ENCODE measurements around the gene DENND4C. TPM values are rescaled to one million over a fixed set of nuclear protein-coding genes. Genes with fewer than 3 reads are reported as not detected.
"Not testable (repeated sequence)": the region's sequence is repeated elsewhere in the genome, so short reads cannot be mapped to it uniquely, and the experiment has no call there.

Gene DENND4C
- total RNA-seq, 1 donor from 2014 or later, result 21.1 TPM

DNA sequence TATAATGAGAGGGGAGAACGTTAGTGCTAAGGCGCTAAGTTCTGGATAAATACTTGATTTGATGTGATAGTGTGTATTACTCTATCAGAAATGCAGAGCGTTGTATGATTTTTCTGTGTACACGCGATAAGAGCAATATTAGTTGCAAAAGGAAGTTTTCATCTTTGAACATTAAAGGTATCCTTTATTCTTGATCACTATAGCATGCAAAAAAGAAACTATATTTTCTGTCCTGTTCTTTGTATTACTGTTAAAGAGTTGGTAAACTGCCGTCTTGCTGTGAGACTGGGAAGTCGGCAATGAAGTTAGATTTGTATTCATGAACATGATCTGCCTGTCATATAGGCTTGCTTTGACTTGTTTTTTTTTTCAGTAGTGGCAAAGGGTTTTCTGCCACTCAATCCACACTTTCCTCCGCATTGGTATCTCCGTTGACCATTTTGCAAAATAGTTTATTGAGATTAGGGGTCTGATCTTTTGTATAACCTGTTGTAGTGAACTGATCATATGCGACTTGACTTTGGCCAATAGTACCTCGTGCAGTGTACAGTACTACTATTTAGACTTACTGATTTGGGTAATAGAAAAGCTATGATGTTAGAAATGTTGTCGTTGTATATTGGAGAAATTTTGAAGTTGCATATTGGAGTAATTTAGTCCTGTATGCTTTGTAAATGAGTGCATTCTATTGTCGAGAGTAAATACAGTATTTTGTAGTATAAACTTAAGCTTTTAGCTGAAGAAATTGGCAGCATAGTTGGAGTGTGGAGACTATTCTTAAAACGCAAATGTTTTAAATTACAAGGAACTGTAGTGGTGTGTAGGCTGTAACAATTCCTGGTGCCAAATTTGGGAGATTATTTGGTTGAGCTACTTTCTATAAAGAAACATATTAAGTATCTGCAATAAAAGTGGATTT is 1.7 kb downstream of the DENND4C start:
- Mint-ChIP-seq H3K4me1 (ENCODE audit: low read depth) (peaks cover 8% of the 10 kb centered on the region), H3K27ac (no peak overlapping the region), H3K36me3 (ENCODE audit: low read depth) (peaks cover 2% of the 10 kb centered on the region), H3K4me3 (no peak overlapping the region), H3K27me3 (ENCODE audit: insufficient read depth) (no peaks in the 10 kb centered on the region), H3K9me3 (no peaks in the 10 kb centered on the region)
- intact Hi-C loops (cut with micrococcal nuclease), result loop anchor here (2.0 to 5.0 kb wide), 5 partner anchors 90 to 1453 kb away; partner anchors contain the start of genes FOCAD, HAUS6 and MLLT3
- DNase-seq (ENCODE audit: low spot score), result no peak

DNA sequence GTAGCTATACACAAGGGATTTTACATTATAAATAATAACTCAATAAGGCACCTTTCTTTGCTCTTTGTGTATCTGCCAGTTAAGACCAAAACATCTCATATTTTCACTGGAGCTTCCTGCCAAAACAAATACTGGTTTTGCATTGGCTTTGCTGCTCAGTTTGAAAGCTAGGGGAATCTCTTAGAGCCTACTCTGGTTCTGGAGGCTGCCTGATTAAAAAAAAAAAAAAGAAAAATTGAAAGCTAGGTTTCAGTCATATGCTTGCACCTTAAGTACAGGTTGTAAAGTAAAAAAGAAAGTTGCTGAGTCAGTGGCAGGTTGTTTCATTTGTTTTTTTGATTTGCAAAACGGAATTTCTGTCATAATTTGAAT is 2.3 kb downstream of the DENND4C start:
- peaks cover 8% of the 10 kb centered on the region for H3K4me1 Mint-ChIP-seq (ENCODE audit: low read depth)
- no peak overlapping the region for H3K27ac Mint-ChIP-seq
- intact Hi-C loops (cut with micrococcal nuclease), result loop anchor here (1.0 to 5.0 kb wide), 5 partner anchors 89 to 1452 kb away; partner anchors contain the start of genes FOCAD and MLLT3
- DNase-seq (ENCODE audit: low spot score), result no peak
- no peaks in the 10 kb centered on the region for H3K27me3 Mint-ChIP-seq (ENCODE audit: insufficient read depth)
- H3K4me3 Mint-ChIP-seq, result no peak overlapping the region
- H3K9me3 Mint-ChIP-seq, result no peaks in the 10 kb centered on the region
- peaks cover 2% of the 10 kb centered on the region for H3K36me3 Mint-ChIP-seq (ENCODE audit: low read depth)

DNA sequence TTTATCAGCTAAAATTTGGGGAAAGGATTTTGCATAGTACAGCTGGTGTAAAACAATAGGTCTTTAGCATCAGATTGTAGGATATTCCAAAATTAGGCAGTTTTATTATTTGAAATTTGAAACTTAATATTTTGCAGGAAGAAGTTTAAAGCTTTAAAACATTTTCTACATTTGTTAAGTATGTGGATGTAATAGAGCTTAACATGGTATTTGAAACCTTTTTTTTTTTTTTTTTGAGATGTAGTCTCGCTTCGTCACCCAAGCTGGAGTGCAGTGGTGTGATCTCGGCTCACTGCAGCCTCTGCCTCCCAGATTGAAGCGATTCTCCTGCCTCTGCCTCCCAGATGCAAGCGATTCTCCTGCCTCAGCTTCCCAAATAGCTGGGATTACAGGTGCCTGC is 2.9 kb downstream of the DENND4C start:
- no peaks in the 10 kb centered on the region for H3K27me3 Mint-ChIP-seq (ENCODE audit: insufficient read depth)
- H3K4me1 Mint-ChIP-seq (ENCODE audit: low read depth), result peaks cover 8% of the 10 kb centered on the region
- H3K27ac Mint-ChIP-seq, result no peak overlapping the region
- H3K4me3 Mint-ChIP-seq, result no peak overlapping the region
- no peaks in the 10 kb centered on the region for H3K9me3 Mint-ChIP-seq
- intact Hi-C loops (cut with micrococcal nuclease), result loop anchor here (1.0 to 5.0 kb wide), 5 partner anchors 89 to 1451 kb away; partner anchors contain the start of genes FOCAD and MLLT3
- no peak for DNase-seq (ENCODE audit: low spot score)
- H3K36me3 Mint-ChIP-seq (ENCODE audit: low read depth), result peaks cover 2% of the 10 kb centered on the region

DNA sequence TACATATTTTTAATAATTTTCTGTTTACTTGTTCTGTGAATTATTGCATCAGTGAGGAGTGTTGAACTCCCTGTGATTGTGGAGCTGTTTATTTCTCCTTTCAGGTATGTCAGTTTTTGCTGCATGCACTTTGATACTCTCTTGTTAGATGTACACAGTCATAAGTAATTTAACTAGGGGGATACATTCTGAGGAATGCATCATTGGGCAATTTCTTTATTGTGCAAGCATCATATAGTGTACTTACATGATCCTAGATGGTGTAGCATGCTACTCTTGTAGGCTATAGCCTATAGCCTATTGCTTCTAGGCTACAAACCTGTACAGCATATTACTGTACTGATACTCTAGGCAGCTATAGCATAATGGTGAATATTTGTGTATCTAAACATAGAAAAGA is 9.5 kb downstream of the DENND4C start:
- H3K4me1 Mint-ChIP-seq (ENCODE audit: low read depth), result no peaks in the 10 kb centered on the region
- H3K27me3 Mint-ChIP-seq (ENCODE audit: insufficient read depth), result no peaks in the 10 kb centered on the region
- H3K36me3 Mint-ChIP-seq (ENCODE audit: low read depth), result peaks cover 4% of the 10 kb centered on the region
- intact Hi-C loops (cut with micrococcal nuclease), result no loop called here
- no peak overlapping the region for H3K4me3 Mint-ChIP-seq
- H3K27ac Mint-ChIP-seq, result no peak overlapping the region
- no peaks in the 10 kb centered on the region for H3K9me3 Mint-ChIP-seq
- no peak for DNase-seq (ENCODE audit: low spot score)

DNA sequence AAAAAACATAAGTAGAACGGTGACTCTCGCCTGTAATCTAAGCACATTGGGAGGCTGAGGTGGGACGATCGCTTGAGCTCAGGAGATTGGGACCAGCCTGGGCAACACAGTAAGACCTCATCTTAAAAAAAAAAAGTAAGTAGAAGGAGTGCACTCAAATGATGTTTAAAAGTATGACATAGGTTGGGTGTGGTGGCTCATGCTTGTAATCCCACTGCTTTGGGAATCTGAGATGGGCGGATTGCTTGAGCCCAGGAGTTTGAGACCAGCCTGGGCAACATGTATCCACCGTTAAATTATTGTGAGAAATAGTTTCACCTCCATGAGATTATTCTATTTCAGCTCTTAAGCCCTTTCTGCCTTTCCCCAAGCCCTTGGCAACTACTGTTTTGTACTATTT is 11.2 kb downstream of the DENND4C start:
- Mint-ChIP-seq H3K9me3 (no peaks in the 10 kb centered on the region), H3K4me3 (no peak overlapping the region), H3K27ac (no peak overlapping the region), H3K36me3 (ENCODE audit: low read depth) (peaks cover 6% of the 10 kb centered on the region), H3K4me1 (ENCODE audit: low read depth) (peaks cover 2% of the 10 kb centered on the region), H3K27me3 (ENCODE audit: insufficient read depth) (no peaks in the 10 kb centered on the region)
- intact Hi-C loops (cut with micrococcal nuclease), result no loop called here
- no peak for DNase-seq (ENCODE audit: low spot score)

DNA sequence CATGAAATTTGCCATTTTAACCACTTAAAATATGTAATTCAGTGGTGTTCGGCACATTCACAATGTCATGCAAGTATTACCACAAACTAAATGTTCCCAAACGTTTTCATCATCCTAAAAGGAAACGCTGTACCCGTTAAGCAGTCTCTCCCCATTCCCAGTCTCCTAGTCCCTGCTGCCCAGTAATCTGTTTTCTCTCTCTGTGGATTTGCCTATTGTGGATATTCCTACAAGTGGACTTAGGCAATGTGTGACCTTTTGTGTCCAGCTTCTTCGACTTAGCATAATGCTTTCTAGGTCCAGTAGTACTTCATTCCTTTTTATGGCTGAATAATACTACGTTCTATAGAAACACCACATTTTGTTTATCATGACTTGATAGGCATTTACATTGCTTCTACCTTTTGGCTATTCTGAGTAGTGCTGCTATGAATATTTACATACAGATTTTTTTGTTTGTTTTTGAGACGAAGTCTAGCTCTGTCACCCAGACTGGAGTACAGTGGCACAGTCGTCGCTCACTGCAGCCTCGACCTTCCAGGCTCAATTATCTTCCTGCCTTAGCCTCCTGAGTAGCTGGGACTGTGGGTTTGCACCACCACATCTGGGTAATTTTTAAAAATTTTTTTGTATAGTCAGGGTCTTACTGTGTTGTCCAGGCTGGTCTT is 13.0 kb downstream of the DENND4C start:
- intact Hi-C loops (cut with micrococcal nuclease), result no loop called here
- H3K36me3 Mint-ChIP-seq (ENCODE audit: low read depth), result peaks cover 6% of the 10 kb centered on the region
- no peak overlapping the region for H3K27ac Mint-ChIP-seq
- H3K27me3 Mint-ChIP-seq (ENCODE audit: insufficient read depth), result no peaks in the 10 kb centered on the region
- H3K4me3 Mint-ChIP-seq, result no peak overlapping the region
- no peaks in the 10 kb centered on the region for H3K9me3 Mint-ChIP-seq
- peaks cover 8% of the 10 kb centered on the region for H3K4me1 Mint-ChIP-seq (ENCODE audit: low read depth)
- DNase-seq (ENCODE audit: low spot score), result no peak

DNA sequence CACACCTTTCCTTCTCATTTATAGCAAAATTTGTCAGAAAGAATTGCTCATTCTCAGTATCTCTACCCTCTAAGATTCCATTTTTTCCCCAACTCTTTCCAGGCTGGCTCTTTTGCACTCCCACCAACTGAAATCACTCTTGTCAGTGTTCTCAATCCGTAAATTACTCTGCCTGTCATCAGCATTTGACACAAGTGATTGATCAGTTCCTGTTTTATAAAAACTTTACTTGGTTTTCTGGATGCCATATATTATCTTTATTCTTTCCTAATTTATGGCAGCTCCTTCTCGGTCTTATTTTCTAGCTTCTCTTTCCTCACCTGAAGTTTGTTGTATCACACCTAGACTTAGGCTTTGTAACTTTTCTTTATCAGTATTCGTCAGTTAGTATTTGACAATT is 16.4 kb downstream of the DENND4C start:
- no peak for DNase-seq (ENCODE audit: low spot score)
- no peaks in the 10 kb centered on the region for H3K27me3 Mint-ChIP-seq (ENCODE audit: insufficient read depth)
- intact Hi-C loops (cut with micrococcal nuclease), result no loop called here
- H3K9me3 Mint-ChIP-seq, result no peaks in the 10 kb centered on the region
- H3K4me1 Mint-ChIP-seq (ENCODE audit: low read depth), result peaks cover 8% of the 10 kb centered on the region
- no peak overlapping the region for H3K27ac Mint-ChIP-seq
- no peak overlapping the region for H3K4me3 Mint-ChIP-seq
- peaks cover 10% of the 10 kb centered on the region for H3K36me3 Mint-ChIP-seq (ENCODE audit: low read depth)

DNA sequence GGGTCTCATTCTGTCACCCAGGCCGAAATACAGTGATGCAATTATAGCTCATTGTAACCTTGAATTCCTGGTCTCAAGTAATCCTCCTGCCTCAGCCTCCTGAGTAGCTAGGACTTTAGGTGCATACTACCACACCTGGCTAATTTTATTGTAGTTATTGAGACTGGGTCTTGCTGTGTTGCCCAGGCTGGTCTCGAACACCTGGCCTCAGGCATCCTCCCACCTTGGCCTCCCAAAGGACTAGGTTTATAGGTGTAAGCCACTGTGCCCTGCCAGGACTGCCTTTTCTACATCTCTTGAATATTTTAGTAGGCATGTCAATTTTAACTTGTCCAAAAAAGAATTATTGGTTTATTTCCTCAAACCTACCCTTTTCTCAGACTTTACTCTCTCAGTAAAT is 16.9 kb downstream of the DENND4C start:
- Mint-ChIP-seq H3K4me3 (no peak overlapping the region), H3K27ac (no peak overlapping the region), H3K9me3 (no peaks in the 10 kb centered on the region), H3K36me3 (ENCODE audit: low read depth) (peaks cover 9% of the 10 kb centered on the region), H3K27me3 (ENCODE audit: insufficient read depth) (no peaks in the 10 kb centered on the region), H3K4me1 (ENCODE audit: low read depth) (peaks cover 8% of the 10 kb centered on the region)
- DNase-seq (ENCODE audit: low spot score), result no peak
- intact Hi-C loops (cut with micrococcal nuclease), result no loop called here

DNA sequence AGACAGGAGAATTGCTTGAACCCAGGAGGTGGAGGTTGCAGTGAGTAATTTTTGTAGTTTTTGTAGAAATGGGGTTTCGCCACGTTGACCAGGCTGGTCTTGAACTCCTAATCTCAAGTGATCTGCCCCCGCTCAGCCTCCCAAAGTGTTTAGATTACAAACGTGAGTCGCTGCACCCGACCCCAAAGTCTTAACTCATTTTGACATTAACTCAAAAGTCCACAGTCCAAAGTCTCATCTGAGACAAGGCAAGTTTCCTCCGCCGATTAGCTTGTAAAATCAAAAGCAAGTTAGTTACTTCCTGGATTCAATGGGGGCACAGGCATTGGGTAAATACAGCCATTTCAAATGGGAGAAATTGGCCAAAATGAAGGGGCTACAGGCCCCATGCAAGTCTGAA is 19.9 kb downstream of the DENND4C start:
- H3K4me1 Mint-ChIP-seq (ENCODE audit: low read depth); H3K4me3 Mint-ChIP-seq; H3K27me3 Mint-ChIP-seq (ENCODE audit: insufficient read depth); H3K27ac Mint-ChIP-seq; intact Hi-C loops (cut with micrococcal nuclease); H3K36me3 Mint-ChIP-seq (ENCODE audit: low read depth); H3K9me3 Mint-ChIP-seq; DNase-seq (ENCODE audit: low spot score): not testable (repeated sequence)

DNA sequence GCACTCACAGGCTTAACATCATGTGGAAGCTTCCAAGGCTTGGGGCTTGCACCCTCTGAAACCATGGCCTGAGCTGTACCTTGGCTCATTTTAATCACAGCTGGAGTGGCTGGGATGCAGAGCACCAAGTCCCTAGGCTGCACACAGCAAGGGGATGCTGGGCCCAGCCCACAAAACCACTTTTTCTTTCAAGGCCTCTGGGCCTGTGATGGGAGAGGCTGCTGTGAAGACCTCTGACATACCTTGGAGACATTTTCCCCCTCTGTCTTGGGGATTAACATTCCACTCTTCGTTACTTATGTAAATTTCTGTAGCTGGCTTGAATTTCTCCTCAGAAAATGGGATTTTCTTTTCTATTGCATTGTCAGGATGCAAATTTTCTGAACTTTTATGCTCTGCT is 20.7 kb downstream of the DENND4C start:
- H3K27ac Mint-ChIP-seq; H3K4me1 Mint-ChIP-seq (ENCODE audit: low read depth); H3K36me3 Mint-ChIP-seq (ENCODE audit: low read depth); intact Hi-C loops (cut with micrococcal nuclease); H3K9me3 Mint-ChIP-seq; H3K27me3 Mint-ChIP-seq (ENCODE audit: insufficient read depth); DNase-seq (ENCODE audit: low spot score); H3K4me3 Mint-ChIP-seq: not testable (repeated sequence)

DNA sequence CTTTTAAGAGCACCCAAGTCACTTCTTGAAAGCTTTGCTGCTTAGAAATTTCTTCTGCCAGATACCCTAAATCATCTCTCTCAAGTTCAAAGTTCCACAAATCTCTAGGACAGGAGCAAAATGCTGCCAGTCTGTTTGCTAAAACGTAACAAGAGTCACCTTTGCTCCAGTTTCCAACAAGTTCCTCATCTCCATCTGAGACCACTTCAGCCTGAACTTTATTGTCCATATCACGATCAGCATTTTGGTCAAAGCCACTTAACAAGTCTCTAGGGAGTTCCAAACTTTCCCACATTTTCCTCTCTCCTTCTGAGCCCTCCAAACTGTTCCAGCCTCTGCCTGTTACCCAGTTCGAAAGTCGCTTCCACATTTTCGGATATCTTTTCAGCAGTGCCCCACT is 21.1 kb downstream of the DENND4C start:
- H3K9me3 Mint-ChIP-seq; H3K36me3 Mint-ChIP-seq (ENCODE audit: low read depth); DNase-seq (ENCODE audit: low spot score); H3K27ac Mint-ChIP-seq; H3K4me1 Mint-ChIP-seq (ENCODE audit: low read depth); H3K4me3 Mint-ChIP-seq; intact Hi-C loops (cut with micrococcal nuclease); H3K27me3 Mint-ChIP-seq (ENCODE audit: insufficient read depth): not testable (repeated sequence)

DNA sequence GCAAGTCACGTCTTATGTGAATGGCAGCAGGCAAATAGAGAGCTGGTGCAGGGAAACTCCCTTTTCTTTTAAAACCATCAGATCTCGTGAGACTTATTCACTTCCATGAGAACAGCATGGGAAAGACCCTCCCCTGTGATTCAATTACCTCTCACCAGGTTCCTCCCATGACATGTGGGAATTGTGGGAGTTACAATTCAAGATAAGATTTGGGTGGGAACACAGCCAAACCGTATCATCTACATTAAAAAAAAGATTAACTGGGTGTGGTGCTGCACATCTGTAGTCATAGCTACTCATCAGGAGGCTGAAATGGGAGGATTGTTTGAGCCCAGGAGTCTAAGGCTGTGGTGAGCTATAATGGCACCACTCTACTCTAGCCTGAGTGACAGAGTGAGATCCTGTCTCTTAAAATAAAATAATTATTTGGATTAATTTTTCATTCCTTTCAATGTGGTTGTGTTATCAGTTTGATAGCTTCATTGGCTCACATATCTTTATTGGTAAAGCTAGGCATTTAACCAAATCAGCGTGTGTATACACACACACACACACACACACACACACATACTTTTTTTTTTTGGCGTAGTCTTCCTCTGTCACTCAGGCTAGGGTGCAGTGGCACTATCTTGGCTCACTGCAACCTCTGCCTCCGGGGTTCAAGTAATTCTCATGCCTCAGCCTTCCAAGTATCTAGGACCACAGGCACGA is 21.8 kb downstream of the DENND4C start:
- Mint-ChIP-seq H3K9me3 (no peaks in the 10 kb centered on the region), H3K27me3 (ENCODE audit: insufficient read depth) (no peaks in the 10 kb centered on the region), H3K27ac (no peak overlapping the region), H3K4me1 (ENCODE audit: low read depth) (no peaks in the 10 kb centered on the region), H3K36me3 (ENCODE audit: low read depth) (peaks cover 8% of the 10 kb centered on the region), H3K4me3 (no peak overlapping the region)
- intact Hi-C loops (cut with micrococcal nuclease), result no loop called here
- DNase-seq (ENCODE audit: low spot score), result no peak

DNA sequence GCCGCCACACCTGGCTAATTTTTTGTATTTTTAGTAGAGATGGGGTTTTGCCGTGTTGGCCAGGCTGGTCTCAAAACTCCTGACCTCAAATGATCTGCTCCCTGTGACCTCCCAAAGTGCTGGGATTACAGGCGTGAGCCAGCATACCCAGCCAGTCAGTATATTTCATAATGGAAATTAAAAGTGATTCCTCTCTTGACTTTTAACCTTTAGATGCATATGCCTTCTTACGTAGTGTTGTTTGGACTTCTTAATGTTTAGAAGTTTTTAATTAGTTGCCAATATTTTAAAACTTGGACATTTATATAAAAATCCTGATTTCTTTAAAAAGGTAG is 22.4 kb downstream of the DENND4C start:
- peaks cover 8% of the 10 kb centered on the region for H3K36me3 Mint-ChIP-seq (ENCODE audit: low read depth)
- DNase-seq (ENCODE audit: low spot score), result no peak
- H3K27me3 Mint-ChIP-seq (ENCODE audit: insufficient read depth), result no peaks in the 10 kb centered on the region
- no peaks in the 10 kb centered on the region for H3K9me3 Mint-ChIP-seq
- H3K4me3 Mint-ChIP-seq, result no peak overlapping the region
- no peaks in the 10 kb centered on the region for H3K4me1 Mint-ChIP-seq (ENCODE audit: low read depth)
- intact Hi-C loops (cut with micrococcal nuclease), result no loop called here
- no peak overlapping the region for H3K27ac Mint-ChIP-seq
